GM12892 (cell line): ENCODE data around the gene AP3S2.

Source experiments
- POLR2A ChIP-seq: IDR thresholded peaks from 2 replicates; pipeline ENCODE4 v1.6.1; 2011; ENCODE audit warnings: low read depth, low read length, control low read depth
- POLR2AphosphoS5 ChIP-seq: IDR thresholded peaks from 2 replicates; pipeline ENCODE4 v1.6.1; 2011; ENCODE audit warnings: low read depth, low read length, control low read depth
- TAF1 ChIP-seq: IDR thresholded peaks from 2 replicates; pipeline ENCODE4 v1.6.1; 2011; ENCODE audit warnings: low read depth, mild to moderate bottlenecking, control low read depth, low read length, borderline replicate concordance

DNA sequence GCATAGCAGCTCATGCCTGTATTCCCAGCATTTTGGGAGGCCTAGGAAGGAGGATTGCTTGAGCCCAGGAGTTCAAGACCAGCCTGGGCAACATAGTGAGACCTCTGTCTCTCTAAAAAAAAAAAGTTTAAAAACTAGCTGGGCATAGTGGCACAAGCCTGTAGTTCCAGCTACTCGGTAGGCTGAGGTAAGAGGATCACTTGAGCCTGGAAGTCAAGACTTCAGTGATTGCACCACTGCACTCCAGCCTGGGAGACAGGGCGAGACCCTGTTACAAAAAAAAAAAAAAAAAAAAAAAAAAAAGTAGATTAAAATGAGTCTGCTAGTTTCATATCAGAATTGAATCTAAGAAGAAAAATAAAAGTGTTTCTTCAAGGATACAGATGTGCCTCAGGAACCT lies 46.7 kb downstream of the AP3S2 start:
- TF ChIP-seq POLR2A: no peak
- TF ChIP-seq TAF1: no peak
- TF ChIP-seq POLR2AphosphoS5: no peak
